Heart left ventricle (tissue), 13 donors: ENCODE data around the gene SPATA33.

Experiments used
- POLR2A ChIP-seq, 2 donors: fragments of 450-650 bp; IDR thresholded peaks; one replicate each; pipeline ENCODE4 v1.6.1; 2017; ENCODE audit warnings: antibody characterized with exemption in 2 of 2, mild to moderate bottlenecking in 2 of 2, moderate library complexity in 2 of 2
- TF ChIP-seq, protein P1 (sequence below), 12 donors: fragments of 200-600 bp; sonication (generic) in 4 of 12; IDR thresholded peaks; one replicate each; pipeline versions ENCODE4 v1.5.0 to v1.8.0; 2018 to 2022; ENCODE audit warnings: antibody characterized with exemption in 12 of 12, mild to moderate bottlenecking in 5 of 12
- donor health status: ischemic (EF 13 %, LVEDD 7.1; RV severe dilation, severe dysfunction).
- donor health status: DM: no; HTN: yes; CAD: no.
- donor health status: DM: no; HTN: no; CAD: no.
- donor health status: ischemic (EF 25% LVEDD 6.9; RV normal size, moderate dysfunction).
- donor health status: ischemic (EF 25% LVEDD 5.7; RV mildly dilated, moderate dysfunction).
- donor health status: ischemic (EF 35%, LVEDD 5.7; RV mildly dilated, moderate dysfunction).
- donor health status: nonischemic (EF 11% LVEDD 7.7; RV severe dilation, severe dysfunction).
- donor health status: DM: yes; HTN: yes; CAD: no.
- donor health status: PGD.
- donor health status: ischemic (EF 29% LVEDD 5.4; RV normal size, mild dysfunction).
- donor health status: nonischemic (EF 23%, LVEDD 6.1; RV moderate dilation, normal function).

DNA sequence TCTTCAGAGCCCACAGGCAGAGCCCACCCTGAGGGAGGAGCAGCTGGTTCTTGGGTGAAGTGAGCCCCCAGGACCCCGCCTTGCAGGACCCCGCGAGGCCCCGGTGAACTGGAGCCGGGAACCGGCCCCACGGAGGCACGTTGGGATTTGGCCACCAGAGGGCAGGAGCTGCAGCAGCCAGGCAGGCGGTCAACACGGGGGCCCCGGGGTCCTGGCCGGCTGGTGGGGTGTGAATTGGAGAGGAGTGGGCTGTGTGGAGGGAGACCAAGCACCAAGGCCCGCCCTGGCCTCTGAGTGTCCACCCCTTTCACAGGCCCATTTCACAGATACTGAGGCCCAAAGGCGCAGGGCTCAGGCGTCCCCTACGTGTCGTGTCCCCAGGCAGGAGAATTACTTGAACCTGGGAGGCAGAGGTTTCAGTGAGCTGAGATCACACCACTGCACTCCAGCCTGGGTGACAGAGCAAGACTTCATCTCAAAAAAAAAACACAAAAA lies 42.0 kb upstream of the SPATA33 start:
- TF ChIP-seq, protein P1, sequence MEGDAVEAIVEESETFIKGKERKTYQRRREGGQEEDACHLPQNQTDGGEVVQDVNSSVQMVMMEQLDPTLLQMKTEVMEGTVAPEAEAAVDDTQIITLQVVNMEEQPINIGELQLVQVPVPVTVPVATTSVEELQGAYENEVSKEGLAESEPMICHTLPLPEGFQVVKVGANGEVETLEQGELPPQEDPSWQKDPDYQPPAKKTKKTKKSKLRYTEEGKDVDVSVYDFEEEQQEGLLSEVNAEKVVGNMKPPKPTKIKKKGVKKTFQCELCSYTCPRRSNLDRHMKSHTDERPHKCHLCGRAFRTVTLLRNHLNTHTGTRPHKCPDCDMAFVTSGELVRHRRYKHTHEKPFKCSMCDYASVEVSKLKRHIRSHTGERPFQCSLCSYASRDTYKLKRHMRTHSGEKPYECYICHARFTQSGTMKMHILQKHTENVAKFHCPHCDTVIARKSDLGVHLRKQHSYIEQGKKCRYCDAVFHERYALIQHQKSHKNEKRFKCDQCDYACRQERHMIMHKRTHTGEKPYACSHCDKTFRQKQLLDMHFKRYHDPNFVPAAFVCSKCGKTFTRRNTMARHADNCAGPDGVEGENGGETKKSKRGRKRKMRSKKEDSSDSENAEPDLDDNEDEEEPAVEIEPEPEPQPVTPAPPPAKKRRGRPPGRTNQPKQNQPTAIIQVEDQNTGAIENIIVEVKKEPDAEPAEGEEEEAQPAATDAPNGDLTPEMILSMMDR (IDR thresholded peaks at IDR 0.05), result peak; percentile 22 to 64 (median 52)
- TF ChIP-seq POLR2A (IDR thresholded peaks at IDR 0.05), result no peak
